ENCODE measurements around the gene MSRB2.
A peak's percentile ranks its signal among the peaks of the same experiment; 100 is the strongest.
"Not testable (repeated sequence)": the region's sequence is repeated elsewhere in the genome, so short reads cannot be mapped to it uniquely, and the experiment has no call there.

The MSRB2 gene

DNA sequence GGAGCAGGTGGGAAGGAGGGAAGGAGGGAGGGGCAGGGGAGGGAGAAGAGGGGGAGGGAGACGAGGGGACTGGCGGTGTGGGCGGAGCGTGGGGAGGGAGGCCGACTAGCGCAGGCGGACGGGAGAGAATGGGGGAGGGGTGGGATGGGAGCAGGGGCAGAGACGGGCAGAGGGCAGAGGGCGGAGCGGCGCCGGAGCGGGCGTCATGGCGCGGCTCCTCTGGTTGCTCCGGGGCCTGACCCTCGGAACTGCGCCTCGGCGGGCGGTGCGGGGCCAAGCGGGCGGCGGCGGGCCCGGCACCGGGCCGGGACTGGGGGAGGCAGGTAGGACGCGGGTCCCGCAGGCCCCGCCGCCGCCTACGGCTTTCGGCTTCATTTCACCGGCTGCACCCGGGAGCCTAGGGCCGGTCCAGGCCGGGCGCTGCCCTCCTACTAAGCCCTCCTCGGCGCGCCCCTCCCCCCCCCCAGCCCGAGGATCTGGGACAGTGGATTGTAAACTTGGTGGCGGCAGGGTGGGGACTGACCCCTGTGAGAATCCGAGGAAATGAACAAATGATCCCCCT is at the start of gene MSRB2:
MSRB2 (plus strand) TSS at position 176 of the 562 bp plus-strand sequence; CDS start at position 206, 30 bp downstream.
- peak; percentile 95 for DNase-seq

- no peak for DNase-seq
Observed at GRCh38 chr10:23046027-23046426, 49.4 kb upstream of the MSRB2 start.

DNA sequence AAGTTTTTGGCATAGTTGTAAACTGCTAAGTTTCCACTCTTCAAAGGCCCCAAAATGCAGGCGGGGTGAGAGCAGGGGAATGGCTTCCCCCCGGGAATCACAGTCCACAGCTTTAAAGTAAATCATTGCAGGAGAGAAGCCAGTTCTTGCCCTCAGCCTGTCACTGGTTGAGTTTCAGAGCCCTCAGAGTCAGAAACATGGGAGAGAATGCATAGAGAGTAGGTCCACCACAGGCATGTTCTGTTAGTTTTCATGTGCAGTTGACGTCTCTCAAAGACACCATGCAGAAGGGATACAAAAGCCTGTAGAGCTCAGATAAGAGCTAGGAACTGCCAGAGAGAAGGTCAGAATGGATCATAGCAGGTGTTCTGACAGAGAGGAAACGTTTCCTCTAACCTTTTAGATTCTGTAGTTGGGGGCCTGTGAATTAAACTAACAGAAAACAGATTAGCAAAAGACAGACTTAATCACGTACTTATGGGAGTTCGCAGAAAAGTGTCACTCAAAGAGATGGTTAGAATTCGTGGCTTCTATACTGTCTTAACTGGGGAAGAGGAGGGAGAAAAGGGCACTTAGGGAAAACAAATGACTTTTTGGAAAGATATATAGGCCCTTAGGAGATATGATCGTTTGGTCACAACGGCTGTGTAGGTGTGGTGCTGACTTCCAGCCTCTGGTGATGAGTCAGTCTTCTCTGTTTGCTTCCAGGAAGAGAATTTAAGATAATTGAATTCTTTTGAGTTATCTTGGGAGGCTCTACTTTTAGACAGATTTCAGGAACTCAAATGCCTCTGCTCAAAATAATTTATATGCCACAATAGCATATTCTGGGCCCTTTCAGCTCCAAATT is 48.0 kb upstream of the MSRB2 start:
- DNase-seq: no peak

GRCh38 chr10:23048191-23048590 is 47.2 kb upstream of the MSRB2 start:
- DNase-seq: no peak

DNA sequence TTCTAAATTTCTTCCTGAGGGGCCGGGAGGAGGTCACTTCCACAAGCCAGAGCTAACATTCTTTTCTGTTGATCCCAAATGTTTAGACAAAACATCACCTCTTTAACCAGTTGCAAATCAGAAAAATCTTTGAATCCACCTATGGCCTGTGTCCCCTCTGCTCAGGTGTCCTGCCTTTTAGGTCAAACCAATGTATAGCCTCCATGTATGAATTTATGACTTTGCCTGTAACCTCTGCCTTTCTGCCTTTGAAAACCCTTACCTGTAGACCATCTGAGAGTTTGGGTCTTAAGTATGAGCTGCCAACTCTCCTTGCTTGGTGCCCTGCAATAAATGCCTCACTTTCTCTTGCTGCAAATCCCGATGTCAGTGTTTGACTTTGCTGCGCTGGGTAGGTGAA is 44.1 kb upstream of the MSRB2 start:
- DNase-seq: no peak

- DNase-seq: no peak
Observed at GRCh38 chr10:23051855-23052331, 43.5 kb upstream of the MSRB2 start.

- no peak for DNase-seq
Observed at GRCh38 chr10:23053036-23053435, 42.3 kb upstream of the MSRB2 start.

DNA sequence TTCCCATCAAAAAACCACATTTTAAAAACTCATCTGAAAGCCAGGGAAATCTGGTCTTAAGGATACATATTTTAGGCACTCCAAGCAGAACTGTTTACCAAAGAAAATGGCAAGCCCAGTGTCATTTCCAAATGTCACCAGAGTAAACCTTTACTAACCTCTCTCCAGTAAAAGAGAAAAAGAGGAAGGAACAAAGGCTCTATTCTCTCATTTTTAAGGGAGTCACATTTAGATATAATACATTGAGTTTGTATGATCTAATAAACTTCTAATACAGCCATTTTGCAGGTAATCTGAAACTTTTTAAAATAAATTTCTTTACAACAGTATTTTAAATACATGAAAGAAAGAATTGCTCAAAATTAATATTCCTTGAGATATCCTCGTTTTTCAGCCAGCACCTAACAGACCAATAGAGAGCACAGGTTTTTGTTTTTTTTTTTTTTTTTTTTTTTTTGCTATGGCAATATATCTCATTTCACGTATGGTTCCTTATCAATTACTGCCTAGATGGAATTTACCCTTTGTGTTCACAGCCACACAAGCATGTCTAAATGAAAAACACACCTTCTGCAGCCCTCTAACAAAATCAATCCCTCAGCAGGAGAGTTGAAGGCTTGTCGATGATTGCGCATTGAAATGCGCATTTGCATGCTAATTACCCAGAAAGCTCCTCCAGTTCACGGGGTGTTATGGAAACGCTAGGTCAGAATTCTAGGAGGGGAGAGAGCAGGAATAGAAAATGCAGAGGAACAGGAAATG is 39.8 kb upstream of the MSRB2 start:
- DNase-seq: no peak

GRCh38 chr10:23056186-23056579 is 39.2 kb upstream of the MSRB2 start:
- DNase-seq: no peak

DNA sequence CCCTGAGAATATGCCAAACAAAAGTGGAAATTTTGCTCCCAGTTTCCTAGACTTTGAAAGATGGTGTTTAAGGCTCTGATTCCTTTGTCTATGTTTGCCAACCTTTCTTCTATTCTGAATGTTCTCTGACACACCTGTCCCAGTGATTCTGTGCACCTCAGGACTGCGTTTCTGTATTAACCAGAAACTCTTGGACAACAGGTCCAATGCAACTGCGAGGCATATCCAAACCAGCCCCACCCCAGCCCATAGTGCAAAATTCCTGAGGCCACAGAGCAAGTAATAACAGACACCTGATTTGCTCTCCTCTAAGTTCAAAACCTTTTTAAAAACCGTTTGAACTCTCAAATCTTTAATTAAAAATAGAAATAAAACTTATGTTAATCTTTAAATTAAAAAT is 37.0 kb upstream of the MSRB2 start:
- no peak for DNase-seq

GRCh38 chr10:23060918-23061317 is 34.5 kb upstream of the MSRB2 start:
- DNase-seq: no peak

DNA sequence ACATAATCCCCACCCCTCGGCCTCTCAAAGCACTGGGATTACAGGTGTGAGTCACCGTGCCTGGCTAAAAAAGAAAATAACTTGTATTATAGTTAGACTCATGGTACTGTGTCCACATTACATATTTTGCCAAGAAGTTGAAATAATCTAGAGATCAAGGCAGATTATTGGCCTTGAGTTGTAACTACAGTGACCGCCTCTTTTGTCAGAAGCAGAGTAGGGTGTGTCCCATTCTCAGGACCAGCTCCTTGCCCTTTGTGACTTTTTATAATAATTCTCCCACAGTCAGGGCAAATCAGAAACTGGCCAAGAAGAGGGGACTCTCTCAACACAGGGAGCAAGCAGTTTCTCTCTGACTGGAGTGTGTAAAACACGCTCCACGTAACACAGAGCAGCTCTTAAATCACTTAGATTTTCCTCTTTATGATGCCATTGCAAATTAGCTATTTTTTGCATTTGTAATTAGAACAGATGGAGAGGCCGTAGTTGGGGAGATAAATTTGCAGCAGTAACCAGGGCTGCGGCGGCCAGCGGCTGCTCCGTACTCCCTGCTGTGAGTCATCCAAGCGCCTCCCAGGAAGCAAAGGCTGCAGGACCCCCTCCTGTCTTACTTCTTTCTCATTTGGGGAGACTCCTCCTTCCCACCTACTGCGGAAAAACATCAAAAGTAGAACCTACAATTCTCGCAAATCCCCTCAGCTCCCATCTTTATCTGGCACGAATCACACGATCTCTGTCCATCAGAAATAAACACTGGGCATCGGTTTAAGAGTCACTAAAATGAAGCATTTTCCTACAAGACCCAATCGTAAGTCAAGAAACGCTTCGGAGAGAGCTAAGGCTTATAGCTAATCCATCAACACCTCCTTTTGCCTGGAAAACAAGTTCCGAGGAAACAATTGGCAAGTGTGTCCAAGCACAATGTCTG is 32.1 kb upstream of the MSRB2 start:
- DNase-seq: peak; percentile 24

- DNase-seq: no peak
Observed at GRCh38 chr10:23063973-23064812, 31.2 kb upstream of the MSRB2 start.

GRCh38 chr10:23064813-23065114 is 30.6 kb upstream of the MSRB2 start:
- DNase-seq: not testable (repeated sequence)

DNA sequence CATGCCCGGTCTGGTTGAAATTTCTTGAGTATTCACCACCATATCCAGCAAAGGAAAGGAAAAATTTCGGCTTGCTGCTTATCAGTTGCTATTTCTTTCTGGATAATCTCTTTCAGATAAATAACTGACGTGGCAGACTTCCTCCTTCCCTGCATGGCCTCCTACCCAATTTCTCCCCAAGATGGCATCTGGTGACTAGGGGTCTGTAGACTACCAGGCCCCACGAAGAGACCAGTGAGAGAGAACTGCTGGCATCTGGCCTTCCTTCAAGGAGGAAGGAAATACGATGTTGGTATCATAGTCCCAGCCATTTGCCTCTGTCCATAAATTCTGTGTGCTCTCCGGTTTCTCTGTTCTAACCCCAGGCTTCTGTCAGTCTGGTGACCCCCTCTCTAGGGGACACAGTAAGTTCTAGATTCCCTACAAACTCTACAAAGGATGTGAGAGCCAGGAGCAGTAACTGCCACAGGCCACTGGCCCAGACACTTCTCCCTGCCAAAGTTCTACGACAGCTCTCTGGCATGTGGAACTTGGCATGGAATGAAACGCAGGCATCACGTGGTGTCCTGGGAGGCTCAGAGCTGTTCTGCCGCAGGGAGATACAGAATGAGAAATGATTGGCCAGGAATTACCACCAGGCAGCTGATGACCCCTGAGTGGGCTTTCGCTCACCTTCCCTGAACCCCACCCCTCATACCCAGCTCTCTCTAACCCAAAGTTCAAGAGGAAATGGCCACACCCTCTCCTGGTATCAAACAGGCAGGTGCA is 30.0 kb upstream of the MSRB2 start:
- peak; percentile 67 for DNase-seq

DNA sequence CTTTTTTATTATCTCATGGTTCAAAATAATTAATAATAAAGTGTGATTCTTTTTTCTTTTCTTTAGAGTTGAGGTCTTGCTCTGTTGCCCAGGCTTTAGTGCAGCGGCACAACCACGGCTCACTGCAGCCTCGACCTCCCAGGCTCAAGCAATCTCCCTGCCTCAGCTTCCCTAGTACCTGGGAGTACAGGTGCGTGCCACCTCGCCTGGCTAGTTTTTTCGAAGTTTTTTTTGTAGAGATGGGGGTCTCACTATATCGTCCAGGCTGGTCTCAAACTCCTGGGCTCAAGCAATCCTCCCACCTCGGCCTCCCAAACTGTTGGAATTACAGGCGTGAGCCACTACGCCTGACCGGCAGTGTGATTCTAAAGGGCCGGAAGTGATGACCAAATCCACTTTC is 28.0 kb upstream of the MSRB2 start:
- DNase-seq: no peak

DNA sequence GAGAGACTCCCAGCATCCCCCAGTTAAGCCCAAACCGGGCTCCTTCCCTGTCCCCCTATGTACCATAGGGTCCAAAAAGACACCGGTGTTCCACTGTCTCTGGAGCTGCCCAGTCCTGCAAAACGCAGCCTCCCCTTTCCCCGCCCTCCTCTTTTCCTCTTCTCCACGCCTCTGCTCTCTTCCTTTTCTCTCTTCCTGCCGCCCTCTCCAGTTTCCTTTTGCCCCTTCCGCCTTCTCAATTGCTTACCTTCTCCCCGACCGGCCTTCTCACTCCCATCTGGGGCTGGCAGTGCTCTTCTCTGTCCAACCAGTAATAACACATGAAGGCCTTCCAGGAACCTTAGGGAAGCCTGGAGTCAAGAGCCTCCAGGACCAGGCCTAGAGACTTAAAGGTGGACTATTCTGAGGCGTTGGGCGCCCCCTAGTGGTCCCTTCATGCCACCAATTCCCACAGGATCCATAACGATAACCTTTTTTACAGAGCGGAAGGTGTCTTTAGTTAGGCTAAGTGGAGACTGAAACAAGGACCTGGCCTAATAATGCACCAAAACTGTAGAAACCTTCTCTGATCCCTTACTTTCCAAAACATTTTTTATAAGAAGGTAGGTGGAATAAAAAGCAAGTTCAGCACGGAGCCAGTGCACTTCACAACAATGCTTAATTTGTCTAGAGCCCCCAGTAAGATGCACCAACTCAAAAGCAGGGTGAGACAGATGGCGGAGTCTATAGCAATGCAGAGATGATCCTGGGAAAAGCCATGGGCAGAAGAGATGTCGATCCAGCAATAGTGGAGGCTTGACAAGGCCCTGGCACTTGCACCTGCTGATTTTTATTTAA is 27.2 kb upstream of the MSRB2 start:
- peak; percentile 65 for DNase-seq

GRCh38 chr10:23069019-23069815 is 26.2 kb upstream of the MSRB2 start:
- DNase-seq: no peak

All from fibroblast of skin of right quadriceps (primary cell).